ENCODE data around the gene ERCC5.

Gene ERCC5

GRCh38 chr13:102845630-102846260, at the start of gene ERCC5:
Gene ERCC5, plus strand, starts transcription at chr13:102846032. Its CDS starts 235 bp downstream, at chr13:102846267.
- DNase-seq = peak; percentile 93 to 96

GRCh38 chr13:102798581-102799425, 47.0 kb upstream of the ERCC5 start, which contains the start of the genes BIVM and POGLUT2:
Gene BIVM, plus strand, starts transcription at chr13:102799119. Its CDS starts 8,149 bp downstream, at chr13:102807268.
Gene POGLUT2, minus strand, starts transcription at chr13:102798976. Its CDS starts 306 bp downstream, at chr13:102798670.
- peak; percentile 47 to 52 for DNase-seq

GRCh38 chr13:102799426-102800144, 46.2 kb upstream of the ERCC5 start:
- peak; percentile 1 to 3 for DNase-seq

GRCh38 chr13:102800145-102801041, 45.4 kb upstream of the ERCC5 start:
- peak; percentile 76 to 80 for DNase-seq

- DNase-seq = no peak
Measured at GRCh38 chr13:102805680-102806079, 40.2 kb upstream of the ERCC5 start.

- no peak for DNase-seq
Measured at GRCh38 chr13:102807699-102808098, 38.1 kb upstream of the ERCC5 start.

GRCh38 chr13:102812611-102813287, 33.1 kb upstream of the ERCC5 start:
- DNase-seq = no peak

- no peak for DNase-seq
Measured at GRCh38 chr13:102814025-102814607, 31.7 kb upstream of the ERCC5 start.

- no peak for DNase-seq
Measured at GRCh38 chr13:102814793-102815192, 31.0 kb upstream of the ERCC5 start.

GRCh38 chr13:102815788-102816187, 30.0 kb upstream of the ERCC5 start:
- no peak for DNase-seq

- DNase-seq = no peak
Measured at GRCh38 chr13:102816708-102817107, 29.1 kb upstream of the ERCC5 start.

GRCh38 chr13:102817241-102817640, 28.6 kb upstream of the ERCC5 start:
- no peak for DNase-seq

- DNase-seq = no peak
Measured at GRCh38 chr13:102817907-102818306, 27.9 kb upstream of the ERCC5 start.

- no peak for DNase-seq
Measured at GRCh38 chr13:102825400-102825799, 20.4 kb upstream of the ERCC5 start.

GRCh38 chr13:102825921-102826706, 19.7 kb upstream of the ERCC5 start:
- no peak for DNase-seq

- DNase-seq = no peak
Measured at GRCh38 chr13:102830646-102831045, 15.2 kb upstream of the ERCC5 start.

- DNase-seq = no peak
Measured at GRCh38 chr13:102836471-102836870, 9.4 kb upstream of the ERCC5 start.

- no peak for DNase-seq
Measured at GRCh38 chr13:102838273-102838672, 7.6 kb upstream of the ERCC5 start.

GRCh38 chr13:102838982-102839381, 6.8 kb upstream of the ERCC5 start:
- no peak for DNase-seq

GRCh38 chr13:102839462-102839861, 6.4 kb upstream of the ERCC5 start:
- no peak for DNase-seq

GRCh38 chr13:102845289-102845629, 573 bp upstream of the ERCC5 start:
- no peak for DNase-seq
